ENCODE data around the gene CPT1B.

DNA sequence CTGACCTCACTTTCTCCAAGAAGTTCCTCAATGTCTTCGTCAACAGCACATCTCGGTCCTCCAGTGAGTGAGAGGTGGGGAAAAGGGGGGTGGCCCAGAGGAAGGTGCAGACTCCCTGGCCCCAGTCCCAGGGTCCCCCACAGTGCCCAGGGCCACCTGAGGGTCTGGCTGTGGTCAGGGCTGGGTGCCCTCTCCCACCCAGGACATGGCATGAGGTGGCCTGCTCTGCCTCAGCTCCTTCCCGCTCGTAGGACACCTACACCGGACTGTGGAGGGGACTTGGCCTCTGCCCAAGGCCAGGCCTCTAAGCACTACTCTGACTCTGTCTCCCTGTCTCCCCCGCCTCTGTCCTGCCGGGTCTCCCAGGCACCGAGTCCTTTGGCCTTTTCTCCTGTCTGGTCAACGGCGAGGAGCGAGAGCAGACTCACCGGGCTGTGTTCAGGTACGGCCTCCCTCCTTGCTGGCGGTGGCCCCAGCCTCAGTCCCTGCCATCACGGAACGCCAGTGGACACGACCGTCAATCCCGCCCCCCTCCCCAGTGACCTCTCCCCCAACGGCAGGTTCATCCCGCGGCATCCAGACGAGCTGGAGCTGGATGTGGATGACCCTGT, 26.9 kb upstream of the CPT1B start:
- TF ChIP-seq, protein P1, sequence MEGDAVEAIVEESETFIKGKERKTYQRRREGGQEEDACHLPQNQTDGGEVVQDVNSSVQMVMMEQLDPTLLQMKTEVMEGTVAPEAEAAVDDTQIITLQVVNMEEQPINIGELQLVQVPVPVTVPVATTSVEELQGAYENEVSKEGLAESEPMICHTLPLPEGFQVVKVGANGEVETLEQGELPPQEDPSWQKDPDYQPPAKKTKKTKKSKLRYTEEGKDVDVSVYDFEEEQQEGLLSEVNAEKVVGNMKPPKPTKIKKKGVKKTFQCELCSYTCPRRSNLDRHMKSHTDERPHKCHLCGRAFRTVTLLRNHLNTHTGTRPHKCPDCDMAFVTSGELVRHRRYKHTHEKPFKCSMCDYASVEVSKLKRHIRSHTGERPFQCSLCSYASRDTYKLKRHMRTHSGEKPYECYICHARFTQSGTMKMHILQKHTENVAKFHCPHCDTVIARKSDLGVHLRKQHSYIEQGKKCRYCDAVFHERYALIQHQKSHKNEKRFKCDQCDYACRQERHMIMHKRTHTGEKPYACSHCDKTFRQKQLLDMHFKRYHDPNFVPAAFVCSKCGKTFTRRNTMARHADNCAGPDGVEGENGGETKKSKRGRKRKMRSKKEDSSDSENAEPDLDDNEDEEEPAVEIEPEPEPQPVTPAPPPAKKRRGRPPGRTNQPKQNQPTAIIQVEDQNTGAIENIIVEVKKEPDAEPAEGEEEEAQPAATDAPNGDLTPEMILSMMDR (IDR thresholded peaks at IDR 0.05; ENCODE audit: extremely low read depth in 1 of 2, insufficient read depth in 1 of 2, low read depth in 1 of 2, low read length in 2 of 2), result no peak
- TF ChIP-seq POLR2A (IDR thresholded peaks at IDR 0.05; ENCODE audit: low read depth, low read length), result no peak

Measured in endothelial cell of umbilical vein (primary cell).